ENCODE data around the gene AP3S2. TPM values are rescaled to one million over a fixed set of nuclear protein-coding genes. Genes with fewer than 3 reads are reported as not detected.

Gene AP3S2
- total and polyA plus RNA-seq, 2 of the 8 experiments (the other 6 are each of a cell fraction or from before 2014, with no cell fraction given): 19.2 to 45.4 TPM

DNA sequence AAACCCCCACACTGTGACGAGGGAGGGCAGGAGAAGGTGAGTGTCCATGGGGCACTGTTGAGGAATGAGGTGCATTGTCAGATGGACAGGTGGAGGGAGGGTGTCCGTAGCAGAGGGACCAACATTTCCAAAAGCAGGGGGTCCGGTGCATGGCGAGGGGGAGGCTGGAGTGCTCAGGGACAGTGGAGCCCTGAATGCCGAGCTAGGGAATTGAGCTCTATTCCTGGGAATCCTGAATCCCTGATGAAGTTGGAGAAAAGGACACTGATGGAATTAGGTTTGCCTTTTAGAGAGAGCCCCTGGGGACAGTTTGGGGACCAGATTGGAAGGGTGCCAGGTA lies 71.2 kb downstream of the AP3S2 start (continued):
- TF ChIP-seq, protein P1, sequence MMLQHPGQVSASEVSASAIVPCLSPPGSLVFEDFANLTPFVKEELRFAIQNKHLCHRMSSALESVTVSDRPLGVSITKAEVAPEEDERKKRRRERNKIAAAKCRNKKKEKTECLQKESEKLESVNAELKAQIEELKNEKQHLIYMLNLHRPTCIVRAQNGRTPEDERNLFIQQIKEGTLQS (IDR thresholded peaks at IDR 0.05; ENCODE audit: insufficient read depth, low read depth, low read length): no peak
- TF ChIP-seq RNF2 (IDR thresholded peaks at IDR 0.05; ENCODE audit: borderline replicate concordance, low read depth, low read length, missing control alignments, poor library complexity, severe bottlenecking) (no peak), TAF7 (optimal IDR thresholded peaks at IDR 0.05; ENCODE audit: borderline replicate concordance, low read depth, low read length) (no peak), YY1 (IDR thresholded peaks at IDR 0.05; ENCODE audit: low read depth, low read length) (no peak), TAF1 (IDR thresholded peaks at IDR 0.05; ENCODE audit: low read depth, low read length) (no peak), EGR1 (IDR thresholded peaks at IDR 0.05; ENCODE audit: borderline replicate concordance, low read depth, low read length) (no peak)
